HEK293 (cell line): ENCODE data around the gene TICRR.

Experiments used
- CTCF ChIP-seq: fragments of 450-650 bp; formaldehyde crosslinking; IDR thresholded peaks from 2 replicates; pipeline ENCODE4 v1.5.1; 2016; ENCODE audit warnings: missing biosample characterization, missing genetic modification characterization
- EGR2 ChIP-seq: fragments of 450-650 bp; formaldehyde crosslinking; IDR thresholded peaks from 2 replicates; pipeline ENCODE4 v1.5.1; 2016; ENCODE audit warnings: low read depth, missing biosample characterization, missing genetic modification characterization
- PBX3 ChIP-seq: sonication (generic); formaldehyde crosslinking; IDR thresholded peaks from 2 replicates; pipeline ENCODE4 v1.8.1; 2022; ENCODE audit warnings: mild to moderate bottlenecking, moderate library complexity, missing genetic modification reagents
- YY2 ChIP-seq: fragments of 450-650 bp; formaldehyde crosslinking; IDR thresholded peaks from 2 replicates; pipeline ENCODE4 v1.5.1; 2016; ENCODE audit warnings: missing biosample characterization, missing genetic modification characterization
- ZNF112 ChIP-seq: fragments of 450-650 bp; formaldehyde crosslinking; IDR thresholded peaks from 2 replicates; pipeline ENCODE4 v1.5.0; 2017; ENCODE audit warnings: missing biosample characterization, missing genetic modification characterization
- ZNF354C ChIP-seq: fragments of 450-650 bp; formaldehyde crosslinking; IDR thresholded peaks from 2 replicates; pipeline ENCODE4 v1.5.1; 2016; ENCODE audit warnings: missing biosample characterization, missing genetic modification characterization, low read depth, borderline replicate concordance
- ZNF404 ChIP-seq: fragments of 450-650 bp; formaldehyde crosslinking; IDR thresholded peaks from 2 replicates; pipeline ENCODE4 v1.5.1; 2017; ENCODE audit warnings: missing biosample characterization, missing genetic modification characterization
- ZNF416 ChIP-seq: fragments of 450-650 bp; formaldehyde crosslinking; IDR thresholded peaks from 2 replicates; pipeline ENCODE4 v1.5.1; 2016; ENCODE audit warnings: missing biosample characterization, missing genetic modification characterization
- ZNF707 ChIP-seq: fragments of 450-650 bp; formaldehyde crosslinking; IDR thresholded peaks from 2 replicates; pipeline ENCODE4 v1.5.1; 2016; ENCODE audit warnings: missing biosample characterization, missing genetic modification characterization
- ZSCAN30 ChIP-seq: fragments of 450-650 bp; IDR thresholded peaks from 2 replicates; pipeline ENCODE4 v1.5.1; 2018; ENCODE audit warnings: missing biosample characterization, mild to moderate bottlenecking, missing genetic modification characterization, moderate library complexity

- TF ChIP-seq EGR2 (tag by site-specific recombination) = no peak
- TF ChIP-seq PBX3 (CRISPR knock-in tag) = no peak
- no peak for TF ChIP-seq ZSCAN30 (tag by site-specific recombination)
- TF ChIP-seq ZNF416 (tag by site-specific recombination) = no peak
- TF ChIP-seq YY2 = no peak
- no peak for TF ChIP-seq ZNF112 (tag by site-specific recombination)
- no peak for TF ChIP-seq ZNF707 (tag by site-specific recombination)
- no peak for TF ChIP-seq CTCF (tag by site-specific recombination)
- no peak for TF ChIP-seq ZNF354C (tag by site-specific recombination)
- TF ChIP-seq ZNF404 = no peak
These were observed 15.5 kb upstream of the TICRR start for GRCh38 chr15:89559769-89560264.
